K562 (cell line): ENCODE results near the gene FRAT1. TPM values are rescaled to one million over a fixed set of nuclear protein-coding genes. Genes with fewer than 3 reads are reported as not detected.

Experiments
- CBFA2T3 ChIP-seq: fragments of 450-650 bp; IDR thresholded peaks from 2 replicates; pipeline ENCODE4 v1.6.1; 2017
- CCNT2 ChIP-seq: IDR thresholded peaks from 2 replicates; pipeline ENCODE4 v1.6.1; 2011; ENCODE audit warnings: borderline replicate concordance, low read depth, mild to moderate bottlenecking, moderate library complexity, mixed read lengths, low read length; ENCODE audit not compliant: insufficient read length; ENCODE audit errors: extremely low read depth
- E2F5 ChIP-seq: sonication (generic); formaldehyde crosslinking; IDR thresholded peaks from 2 replicates; pipeline ENCODE4 v1.8.0; 2022; ENCODE audit warnings: mild to moderate bottlenecking, missing genetic modification reagents
- EZH2 ChIP-seq: IDR thresholded peaks from 2 replicates; pipeline ENCODE4 v1.6.1; 2012; ENCODE audit warnings: low read depth, mild to moderate bottlenecking, inconsistent platforms, low read length, borderline replicate concordance
- GATA2 ChIP-seq: sonication (generic); formaldehyde crosslinking; IDR thresholded peaks from 2 replicates; pipeline ENCODE4 v1.4.0; 2020; ENCODE audit warnings: mild to moderate bottlenecking, missing genetic modification reagents
- MAFK ChIP-seq: IDR thresholded peaks from 2 replicates; pipeline ENCODE4 v1.6.1; 2011; ENCODE audit warnings: low read length, improper control_type of control experiment
- NFIC ChIP-seq: fragments of 450-650 bp; IDR thresholded peaks from 2 replicates; pipeline ENCODE4 v1.6.1; 2017; ENCODE audit warnings: mild to moderate bottlenecking, inconsistent platforms
- SETDB1 ChIP-seq: IDR thresholded peaks from one replicate; pipeline ENCODE4 v1.6.1; 2012; ENCODE audit warnings: low read length, control low read depth, inconsistent platforms
- SMARCE1 ChIP-seq: fragments of 450-650 bp; IDR thresholded peaks from 2 replicates; pipeline ENCODE4 v1.7.1; 2016; ENCODE audit warnings: mild to moderate bottlenecking
- SREBF1 ChIP-seq: fragments of 150-350 bp; IDR thresholded peaks from 2 replicates; pipeline ENCODE4 v1.6.1; 2014; ENCODE audit warnings: antibody characterized with exemption, low read depth, low read length, borderline replicate concordance
- STAT5A ChIP-seq: IDR thresholded peaks from 2 replicates; pipeline ENCODE4 v1.6.1; 2012; ENCODE audit warnings: low read length, inconsistent platforms, borderline replicate concordance
- XRCC5 ChIP-seq: fragments of 200-400 bp; formaldehyde crosslinking; IDR thresholded peaks from 2 replicates; pipeline ENCODE4 v1.6.1; 2017; ENCODE audit warnings: low read depth, mild to moderate bottlenecking, low read length
- ZBTB7A ChIP-seq: IDR thresholded peaks from 2 replicates; pipeline ENCODE4 v1.6.1; 2011; ENCODE audit warnings: low read depth, mild to moderate bottlenecking, low read length, moderate library complexity, borderline replicate concordance; ENCODE audit not compliant: control insufficient read depth
- ZBTB8A ChIP-seq: fragments of 450-650 bp; IDR thresholded peaks from 2 replicates; pipeline ENCODE4 v1.6.1; 2018; ENCODE audit warnings: mild to moderate bottlenecking, moderate library complexity; ENCODE audit not compliant: partially characterized antibody
- ZNF133 ChIP-seq: fragments of 250-450 bp; sonication (Bioruptor Pico); IDR thresholded peaks from 2 replicates; pipeline ENCODE4 v1.4.0; 2020; ENCODE audit warnings: mild to moderate bottlenecking
- ZNF518B ChIP-seq: fragments of 250-450 bp; sonication (Bioruptor Pico); IDR thresholded peaks from 2 replicates; pipeline ENCODE4 v1.5.0; 2021; ENCODE audit warnings: mild to moderate bottlenecking, moderate library complexity
- ZNF609 ChIP-seq: sonication (generic); formaldehyde crosslinking; IDR thresholded peaks from 2 replicates; pipeline ENCODE4 v1.8.1; 2023; ENCODE audit warnings: missing genetic modification reagents, mild to moderate bottlenecking, borderline replicate concordance
- polyA plus RNA-seq, 8 experiments: library from polyadenylated mRNA; depleted of rRNA in 4 of 8; stranded (reverse) in 5 of 8; unstranded in 3 of 8; fragments of >200 nt; fragmentation: Nextera tagmentation in 2 of 8; fragmentation: Illumina TruSeq in 1 of 8; extraction: Ambion mirVana in 2 of 8; extraction: Trizol in 1 of 8; gene quantifications; 2 replicates each; pipeline versions ENCODE4 v1.2.1 to v1.2.3, GENCODE V29; 2011 to 2014; ENCODE audit warnings: inconsistent platforms in 1 of 8, missing spikeins in 1 of 8
- total RNA-seq, 7 experiments: library from RNA; depleted of rRNA in 6 of 7; stranded (reverse); fragments of >200 nt in 6 of 7; fragmentation: Illumina TruSeq in 2 of 7; extraction: Trizol in 2 of 7; gene quantifications; 2 replicates each; pipeline versions ENCODE4 v1.2.1 to v1.2.3, GENCODE V29; 2011 to 2021; ENCODE audit warnings: low replicate concordance in 1 of 7

FRAT1 gene
- total and polyA plus RNA-seq, 9 of the 15 experiments (the other 6 are each of a cell fraction or from before 2014, with no cell fraction given): 0.11 to 4.6 (median 1.4) TPM

- TF ChIP-seq ZBTB7A (peak; percentile 73; the same call in 1 of the 2 replicates), MAFK (no peak), XRCC5 (no peak), SMARCE1 (peak; percentile 23; the same call in 1 of the 2 replicates), CCNT2 (no peak), GATA2 (CRISPR knock-in tag) (0 out of 2 replicates have a peak, but pooled peaks have one; percentile 15), ZBTB8A (no peak), E2F5 (CRISPR knock-in tag) (no peak), SREBF1 (no peak), ZNF518B (no peak), STAT5A (no peak), CBFA2T3 (peak; percentile 88), ZNF133 (CRISPR knock-in tag) (no peak), EZH2 (no peak), ZNF609 (CRISPR knock-in tag) (no peak), NFIC (peak; percentile 18; the same call in 1 of the 2 replicates), SETDB1 (no peak)
Measured at GRCh38 chr10:97347317-97347716, 28.2 kb downstream of the FRAT1 start (continued).
